ENCODE data around the gene PHPT1. TPM values are rescaled to one million over a fixed set of nuclear protein-coding genes. Genes with fewer than 3 reads are reported as not detected.

Gene PHPT1
- total and polyA plus RNA-seq, 2 of the 13 experiments (the other 11 are each of a cell fraction or from before 2014, with no cell fraction given), result 189 to 192 TPM

DNA sequence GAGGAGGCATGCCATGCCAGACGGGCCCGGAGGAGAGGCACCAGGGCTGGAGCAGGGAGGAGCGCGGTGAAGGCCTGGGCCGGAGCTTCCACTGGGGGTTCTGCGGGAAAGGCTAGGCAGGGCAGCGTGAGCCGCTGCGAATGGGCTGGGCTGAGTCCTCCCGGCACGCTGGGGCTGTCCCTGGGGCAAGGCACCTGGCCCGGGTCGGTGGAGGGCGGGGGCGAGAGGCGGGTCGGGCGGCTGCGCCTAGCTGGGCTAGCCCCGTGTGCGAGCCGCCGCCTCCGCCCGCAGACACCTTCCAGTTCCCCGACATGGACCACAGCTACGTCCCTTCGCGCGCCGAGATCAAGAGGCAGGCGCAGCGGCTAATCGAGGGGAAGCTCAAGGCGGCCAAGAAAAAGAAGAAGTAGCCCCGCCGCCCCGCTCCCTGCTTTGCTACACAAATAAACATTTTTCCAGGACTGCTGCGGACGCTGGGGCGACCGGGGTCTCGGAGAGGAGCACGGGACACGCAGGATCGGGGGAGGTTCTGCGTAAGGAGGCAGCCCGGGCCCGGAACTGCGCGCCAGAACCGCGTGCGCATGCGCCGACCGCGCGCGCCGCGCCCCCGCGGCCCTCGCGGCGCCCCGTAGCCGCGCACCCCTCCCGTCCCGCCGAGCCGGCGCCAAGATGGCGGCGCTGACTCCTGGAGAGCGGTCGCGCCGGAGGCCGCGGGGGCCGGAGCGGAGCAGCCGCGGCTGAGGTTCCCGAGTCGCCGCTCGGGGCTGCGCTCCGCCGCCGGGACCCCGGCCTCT, 41.7 kb upstream of the PHPT1 start, which contains the start of gene RABL6 (continued):
- TF ChIP-seq ARNT2 (CRISPR knock-in tag; IDR thresholded peaks at IDR 0.05; ENCODE audit: low read depth) (0 out of 2 replicates have a peak, but pooled peaks have one; percentile 27), ZNF44 (CRISPR knock-in tag; IDR thresholded peaks at IDR 0.05) (no peak), U2AF1 (optimal IDR thresholded peaks at IDR 0.05; ENCODE audit: low read depth, low read length) (peak; percentile 73), FIP1L1 (IDR thresholded peaks at IDR 0.05; ENCODE audit: borderline replicate concordance, insufficient read depth, low read depth, low read length) (no peak), ATF7-NPFF (CRISPR knock-in tag; IDR thresholded peaks at IDR 0.05; ENCODE audit: low read depth) (no peak), FLYWCH1 (CRISPR knock-in tag; IDR thresholded peaks at IDR 0.05) (no peak), ATF3 (CRISPR knock-in tag; IDR thresholded peaks at IDR 0.05) (no peak), IRX3 (CRISPR knock-in tag; IDR thresholded peaks at IDR 0.05; ENCODE audit: borderline replicate concordance, low read depth) (no peak), BHLHE40 (IDR thresholded peaks at IDR 0.05; ENCODE audit: low read length) (no peak), ZNF530 (CRISPR knock-in tag; IDR thresholded peaks at IDR 0.05; ENCODE audit: low read depth) (no peak), HMG20A (CRISPR knock-in tag; IDR thresholded peaks at IDR 0.05; ENCODE audit: borderline replicate concordance) (no peak), ZNF143 (CRISPR knock-in tag; IDR thresholded peaks at IDR 0.05) (peak; percentile 37; the same call in 1 of the 2 replicates), DNMT1 (CRISPR knock-in tag; IDR thresholded peaks at IDR 0.05) (no peak; the same call in 1 of the 2 replicates), ZFP37 (CRISPR knock-in tag; IDR thresholded peaks at IDR 0.05; ENCODE audit: borderline replicate concordance) (no peak), ZNF543 (CRISPR knock-in tag; IDR thresholded peaks at IDR 0.05) (0 out of 2 replicates have a peak, but pooled peaks have one; percentile 51), IKZF1 (IDR thresholded peaks at IDR 0.05) (no peak), CREB3 (CRISPR knock-in tag; IDR thresholded peaks at IDR 0.05) (no peak), TCF7 (IDR thresholded peaks at IDR 0.05; ENCODE audit: low read depth) (no peak), POGZ (CRISPR knock-in tag; IDR thresholded peaks at IDR 0.05) (no peak), ZNF335 (CRISPR knock-in tag; IDR thresholded peaks at IDR 0.05) (0 out of 2 replicates have a peak, but pooled peaks have one; percentile 40), ZNF224 (CRISPR knock-in tag; IDR thresholded peaks at IDR 0.05) (0 out of 2 replicates have a peak, but pooled peaks have one; percentile 46), ESRRA (CRISPR knock-in tag; IDR thresholded peaks at IDR 0.05; ENCODE audit: low read depth) (no peak), HNF1B (CRISPR knock-in tag; IDR thresholded peaks at IDR 0.05) (0 out of 2 replicates have a peak, but pooled peaks have one; percentile 11)
- TF ChIP-seq, protein P1, sequence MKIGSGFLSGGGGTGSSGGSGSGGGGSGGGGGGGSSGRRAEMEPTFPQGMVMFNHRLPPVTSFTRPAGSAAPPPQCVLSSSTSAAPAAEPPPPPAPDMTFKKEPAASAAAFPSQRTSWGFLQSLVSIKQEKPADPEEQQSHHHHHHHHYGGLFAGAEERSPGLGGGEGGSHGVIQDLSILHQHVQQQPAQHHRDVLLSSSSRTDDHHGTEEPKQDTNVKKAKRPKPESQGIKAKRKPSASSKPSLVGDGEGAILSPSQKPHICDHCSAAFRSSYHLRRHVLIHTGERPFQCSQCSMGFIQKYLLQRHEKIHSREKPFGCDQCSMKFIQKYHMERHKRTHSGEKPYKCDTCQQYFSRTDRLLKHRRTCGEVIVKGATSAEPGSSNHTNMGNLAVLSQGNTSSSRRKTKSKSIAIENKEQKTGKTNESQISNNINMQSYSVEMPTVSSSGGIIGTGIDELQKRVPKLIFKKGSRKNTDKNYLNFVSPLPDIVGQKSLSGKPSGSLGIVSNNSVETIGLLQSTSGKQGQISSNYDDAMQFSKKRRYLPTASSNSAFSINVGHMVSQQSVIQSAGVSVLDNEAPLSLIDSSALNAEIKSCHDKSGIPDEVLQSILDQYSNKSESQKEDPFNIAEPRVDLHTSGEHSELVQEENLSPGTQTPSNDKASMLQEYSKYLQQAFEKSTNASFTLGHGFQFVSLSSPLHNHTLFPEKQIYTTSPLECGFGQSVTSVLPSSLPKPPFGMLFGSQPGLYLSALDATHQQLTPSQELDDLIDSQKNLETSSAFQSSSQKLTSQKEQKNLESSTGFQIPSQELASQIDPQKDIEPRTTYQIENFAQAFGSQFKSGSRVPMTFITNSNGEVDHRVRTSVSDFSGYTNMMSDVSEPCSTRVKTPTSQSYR (CRISPR knock-in tag; IDR thresholded peaks at IDR 0.05; ENCODE audit: borderline replicate concordance), result no peak
- TF ChIP-seq, protein P2, sequence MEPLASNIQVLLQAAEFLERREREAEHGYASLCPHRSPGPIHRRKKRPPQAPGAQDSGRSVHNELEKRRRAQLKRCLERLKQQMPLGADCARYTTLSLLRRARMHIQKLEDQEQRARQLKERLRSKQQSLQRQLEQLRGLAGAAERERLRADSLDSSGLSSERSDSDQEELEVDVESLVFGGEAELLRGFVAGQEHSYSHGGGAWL (CRISPR knock-in tag; IDR thresholded peaks at IDR 0.05), result peak; percentile 38; the same call in 1 of the 2 replicates

Data from HepG2 (cell line).